GM03348 (cell line): ENCODE results near the gene NRROS.

Experiments
- DNase-seq: peaks from one replicate; pipeline ENCODE4 v3.0.0; 2012; ENCODE audit warnings: low spot score

NRROS gene

DNA sequence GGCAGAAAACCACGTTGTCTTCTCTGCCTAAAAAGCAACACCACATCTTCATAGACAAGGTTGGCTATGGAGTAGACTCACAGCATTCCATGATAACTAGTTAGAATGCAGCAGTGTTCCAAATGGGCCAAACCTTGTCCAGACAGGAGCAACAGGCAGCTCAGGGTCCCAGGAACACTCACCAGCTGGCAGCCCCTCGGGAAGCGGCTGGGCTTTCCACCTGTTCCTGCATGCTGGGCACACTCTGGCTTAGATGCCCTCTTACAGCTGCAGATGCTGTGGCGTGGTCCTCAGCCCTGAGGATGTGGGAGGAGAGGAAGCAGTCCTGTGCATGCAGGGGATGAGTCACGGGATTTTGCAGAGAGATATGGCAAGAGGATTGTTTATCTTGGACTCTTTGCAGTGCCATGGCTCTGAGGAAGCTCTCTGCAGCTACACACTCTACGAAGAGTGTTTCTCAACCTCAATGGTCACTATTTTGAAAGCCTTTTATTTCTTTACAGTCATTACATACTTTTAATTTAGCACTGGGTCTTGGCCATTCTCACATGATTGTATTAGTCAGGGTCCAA, 11.3 kb downstream of the NRROS start:
- peak; percentile 97 for DNase-seq

GRCh38 chr3:196651819-196652218, 12.3 kb downstream of the NRROS start:
- no peak for DNase-seq

DNA sequence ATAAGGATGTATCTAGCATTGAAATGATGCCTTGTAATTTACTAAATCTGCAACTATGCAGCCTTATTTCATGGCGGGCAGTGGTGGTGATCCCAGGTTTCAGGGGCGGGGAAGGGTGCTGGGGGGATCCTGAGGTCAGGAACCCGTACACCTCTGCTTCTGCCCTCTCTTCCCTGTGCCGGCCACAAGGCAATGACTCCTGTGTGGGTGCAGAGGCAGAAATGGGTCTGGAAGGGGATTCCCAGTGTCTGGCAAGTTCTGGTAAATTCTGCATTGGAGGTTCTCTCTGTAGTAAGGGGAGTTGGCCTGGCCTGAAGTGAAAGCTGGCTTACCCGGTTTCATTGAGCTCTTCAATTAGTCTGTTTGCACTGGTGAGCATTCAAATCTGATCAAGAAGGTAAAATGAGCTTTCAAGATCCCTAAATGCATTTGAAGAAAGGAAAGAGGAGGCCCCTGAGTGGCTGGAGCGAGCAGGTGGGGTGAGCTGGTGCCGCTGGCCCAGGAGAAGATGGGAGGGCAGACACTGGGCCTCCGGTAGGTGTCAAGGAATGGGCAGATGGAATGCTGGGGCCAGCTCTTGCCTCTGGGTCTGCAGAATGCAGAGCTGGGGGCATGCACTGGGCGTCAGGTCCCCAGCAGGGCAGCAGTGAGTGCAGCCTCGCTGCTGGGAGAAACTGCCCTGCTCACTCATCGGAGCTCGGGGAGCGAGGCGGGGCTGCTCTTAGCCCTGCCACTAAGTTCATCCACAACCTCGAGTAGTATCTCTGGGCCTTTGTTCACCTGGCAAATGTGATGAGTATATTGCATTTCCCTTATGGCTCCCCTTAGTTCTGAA, 13.7 kb downstream of the NRROS start:
- DNase-seq, result no peak

GRCh38 chr3:196654006-196654734, 14.7 kb downstream of the NRROS start:
- no peak for DNase-seq

DNA sequence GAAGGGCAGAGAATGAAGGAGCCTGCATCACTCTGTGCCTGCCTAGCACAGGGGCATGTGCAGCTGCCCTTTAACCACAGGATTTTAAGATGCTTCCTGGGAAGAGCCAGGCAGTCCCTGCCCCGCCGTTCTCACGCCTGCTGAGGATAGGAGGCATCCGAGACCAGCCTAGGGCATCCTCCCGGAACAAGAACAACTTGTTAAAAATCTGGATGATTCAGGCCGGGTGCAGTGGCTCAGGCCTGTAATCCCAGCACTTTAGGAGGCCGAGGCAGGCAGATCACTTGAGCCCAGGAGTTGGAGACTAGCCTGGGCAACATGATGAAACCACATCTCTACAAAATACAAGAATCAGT, 15.2 kb downstream of the NRROS start:
- no peak for DNase-seq

DNA sequence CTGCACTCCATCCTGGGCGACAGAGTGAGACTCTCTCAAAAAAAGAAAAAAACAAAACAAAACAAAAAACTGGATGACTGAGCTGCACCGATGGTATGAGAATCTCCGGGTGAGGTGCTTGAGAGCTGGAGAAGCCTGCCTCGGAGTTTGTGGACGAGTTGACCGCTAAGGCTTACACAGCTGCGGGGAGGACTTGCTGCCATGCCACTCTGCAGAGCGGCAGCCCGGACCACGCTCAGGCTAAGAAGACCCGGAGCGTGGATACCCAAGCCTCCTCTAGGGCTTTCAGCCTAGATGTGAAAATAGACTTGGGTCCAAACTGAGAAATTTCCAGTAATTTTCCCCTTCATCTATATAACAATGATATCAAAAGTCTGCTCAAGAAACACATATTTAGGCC, 16.0 kb downstream of the NRROS start:
- no peak for DNase-seq

GRCh38 chr3:196656213-196656612, 16.7 kb downstream of the NRROS start:
- no peak for DNase-seq

DNA sequence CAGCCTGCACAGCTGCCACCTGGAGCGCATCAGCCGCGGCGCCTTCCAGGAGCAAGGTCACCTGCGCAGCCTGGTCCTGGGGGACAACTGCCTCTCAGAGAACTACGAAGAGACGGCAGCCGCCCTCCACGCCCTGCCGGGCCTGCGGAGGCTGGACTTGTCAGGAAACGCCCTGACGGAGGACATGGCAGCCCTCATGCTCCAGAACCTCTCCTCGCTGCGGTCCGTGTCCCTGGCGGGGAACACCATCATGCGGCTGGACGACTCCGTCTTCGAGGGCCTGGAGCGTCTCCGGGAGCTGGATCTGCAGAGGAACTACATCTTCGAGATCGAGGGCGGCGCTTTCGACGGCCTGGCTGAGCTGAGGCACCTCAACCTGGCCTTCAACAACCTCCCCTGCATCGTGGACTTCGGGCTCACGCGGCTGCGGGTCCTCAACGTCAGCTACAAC, 20.4 kb downstream of the NRROS start:
- DNase-seq, result no peak

GRCh38 chr3:196660381-196661166, 21.1 kb downstream of the NRROS start:
- DNase-seq, result no peak

GRCh38 chr3:196661400-196661799, 21.9 kb downstream of the NRROS start:
- no peak for DNase-seq

DNA sequence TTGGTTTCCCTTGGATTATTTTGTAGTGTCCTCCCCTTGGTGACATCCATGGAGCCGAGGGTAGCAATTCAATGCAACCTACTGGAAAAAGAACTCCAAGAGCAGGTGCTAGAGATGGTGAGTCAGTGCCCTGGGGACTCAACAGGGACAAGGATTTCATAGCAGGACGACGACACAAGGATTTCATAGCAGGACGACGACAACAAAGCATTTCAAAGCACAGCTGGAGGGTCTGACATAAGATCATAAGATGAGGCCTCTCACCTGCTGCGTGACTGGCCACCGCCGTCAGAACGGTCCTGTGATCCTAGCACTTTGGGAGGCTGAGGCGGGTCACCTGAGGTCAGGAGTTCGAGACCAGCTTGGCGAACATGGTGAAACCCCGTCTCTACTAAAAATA, 22.5 kb downstream of the NRROS start:
- DNase-seq, result no peak

DNA sequence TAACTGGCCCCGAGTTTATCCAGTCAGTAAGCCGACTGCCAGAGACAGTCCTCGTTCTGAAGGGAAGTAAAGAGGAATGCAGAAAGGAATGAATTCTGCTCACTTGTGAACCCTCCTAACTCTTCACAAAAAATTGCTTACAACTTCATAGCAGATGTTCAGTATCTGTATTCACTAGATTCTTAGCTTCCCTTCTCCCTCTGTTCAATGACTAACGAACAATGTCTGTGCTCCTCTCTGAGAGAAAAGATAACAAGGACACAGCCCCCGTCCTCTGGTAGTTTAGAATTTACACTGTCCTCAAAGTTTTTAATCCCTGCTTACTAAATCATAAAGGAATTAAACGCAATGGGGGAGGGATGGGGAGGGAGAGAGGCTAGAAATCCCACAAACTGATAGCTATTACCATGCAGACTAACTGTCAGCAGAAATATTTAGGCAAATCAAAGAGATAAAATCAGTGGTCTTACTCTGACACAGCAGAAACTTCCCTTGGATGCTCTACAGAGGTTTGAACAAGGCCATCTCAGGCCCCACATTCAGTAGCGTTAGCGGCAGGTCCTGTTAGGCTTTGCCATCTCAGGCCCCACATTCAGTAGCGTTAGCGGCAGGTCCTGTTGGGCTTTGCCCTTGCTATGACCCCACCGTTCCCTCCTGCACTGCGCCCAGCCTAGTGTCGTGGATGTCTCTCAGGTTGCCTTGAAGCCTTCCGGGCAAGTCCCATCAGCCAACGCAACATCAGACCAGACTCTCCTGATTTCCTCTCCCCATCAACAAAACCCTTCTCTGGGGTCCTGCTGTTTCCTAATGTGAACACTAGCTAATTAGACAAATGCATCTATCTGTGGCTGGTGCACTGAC, 23.4 kb downstream of the NRROS start:
- DNase-seq, result peak; percentile 58

DNA sequence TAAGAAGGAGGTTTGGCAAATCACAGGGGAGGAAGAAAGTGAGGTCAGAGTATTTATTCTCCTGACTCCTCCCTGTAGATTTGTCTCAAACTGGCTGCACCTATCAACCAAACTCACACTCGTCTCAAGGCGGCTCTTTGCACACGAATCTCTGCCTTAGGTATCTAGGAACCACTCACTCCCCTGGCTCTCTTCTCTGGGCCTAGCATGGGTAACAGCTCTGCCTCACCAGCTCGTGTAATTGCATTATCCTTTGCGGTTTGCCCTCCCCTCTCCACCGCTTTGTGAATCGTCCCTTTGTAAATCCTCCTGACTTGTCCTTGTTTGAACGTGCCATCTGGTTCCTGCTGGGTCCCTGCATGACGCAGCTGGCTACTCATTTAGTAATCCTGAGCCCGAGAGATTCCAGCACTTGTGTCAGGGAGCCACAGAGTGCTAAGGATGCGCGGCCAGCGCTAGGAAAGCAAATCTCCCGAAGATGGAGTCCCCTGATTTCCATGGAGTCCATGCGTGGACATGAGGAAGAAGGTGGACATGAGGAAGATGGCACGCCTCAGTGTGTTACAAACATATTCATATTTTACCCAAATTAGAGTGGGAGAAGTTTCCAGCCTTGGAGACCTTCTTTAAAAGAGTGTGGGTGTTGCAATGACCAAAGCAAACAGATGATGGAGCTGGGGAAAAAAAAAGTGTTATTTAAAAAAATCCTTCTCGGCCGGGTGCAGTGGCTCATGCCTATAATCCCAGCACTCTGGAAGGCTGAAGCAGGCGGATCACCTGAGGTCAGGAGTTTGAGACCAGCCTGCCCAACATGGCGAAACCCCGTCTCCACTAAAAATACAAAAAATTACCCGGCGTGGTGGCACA, 26.7 kb downstream of the NRROS start:
- DNase-seq, result peak; percentile 27

- no peak for DNase-seq
These were observed 27.7 kb downstream of the NRROS start for GRCh38 chr3:196667056-196667825.

DNA sequence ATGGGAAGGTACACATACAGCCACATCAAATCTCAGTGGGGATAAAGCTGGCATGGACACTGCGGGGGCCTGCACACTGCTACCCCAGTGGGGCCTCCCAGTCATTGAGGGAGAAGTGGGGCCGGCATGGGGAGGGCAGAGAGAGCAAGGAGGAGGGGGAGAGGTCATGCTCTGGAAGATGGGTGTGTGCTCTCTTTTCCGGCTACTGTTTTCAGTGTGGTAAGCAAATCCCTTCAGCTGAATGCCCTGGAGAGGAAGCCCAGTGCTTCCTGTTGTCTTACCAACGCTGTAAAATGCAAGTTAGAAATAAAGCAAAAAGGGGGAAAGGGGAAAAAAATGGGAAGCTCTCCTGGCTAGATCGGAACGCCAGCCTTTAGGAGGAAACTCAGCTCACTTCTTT, 30.8 kb downstream of the NRROS start:
- DNase-seq, result no peak

- DNase-seq, result no peak
These were observed 34.1 kb downstream of the NRROS start for GRCh38 chr3:196673632-196674031.

DNA sequence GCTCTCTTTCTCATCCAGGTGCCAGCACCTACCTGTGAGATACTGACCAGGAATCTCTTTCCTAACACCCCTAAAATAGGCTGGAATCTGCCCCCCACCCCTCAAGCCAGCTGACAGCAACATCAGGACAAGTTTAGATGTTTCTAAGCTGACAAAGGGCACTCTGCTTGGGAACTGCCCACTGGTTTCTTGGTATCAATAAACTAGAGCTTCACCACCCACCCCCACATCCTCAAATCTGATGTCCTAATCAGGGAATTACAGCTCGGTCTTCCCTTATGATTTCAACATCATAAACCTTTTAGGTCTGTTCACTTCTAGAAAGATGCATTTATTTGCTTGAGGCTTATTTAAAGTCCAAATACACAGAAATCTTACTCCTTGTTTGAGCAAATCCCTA, 37.9 kb downstream of the NRROS start:
- no peak for DNase-seq

DNA sequence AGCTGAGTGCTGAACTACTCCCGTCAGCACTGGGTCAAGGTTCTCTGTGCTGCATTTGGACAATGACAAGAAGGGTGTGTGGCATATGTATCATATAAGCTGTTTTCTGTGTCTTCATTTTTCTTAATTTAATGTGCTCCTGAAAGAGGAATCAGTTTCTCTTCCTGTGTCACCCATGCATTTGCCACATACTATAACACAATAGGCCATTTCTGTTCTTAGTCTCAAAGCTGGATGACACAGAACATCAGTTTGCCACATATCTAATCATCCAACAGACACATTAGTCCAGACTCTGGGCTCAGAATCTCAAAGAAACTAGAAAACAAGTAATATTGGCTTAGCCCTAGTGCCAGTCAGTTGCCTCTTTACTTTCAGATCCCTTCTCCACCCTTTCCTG, 38.4 kb downstream of the NRROS start:
- DNase-seq, result no peak

GRCh38 chr3:196684548-196685407, 45.3 kb downstream of the NRROS start:
- peak; percentile 82 for DNase-seq
